Skeletal muscle satellite cell (primary cell): ENCODE measurements around the gene TPST1.
A peak's percentile ranks its signal among the peaks of the same experiment; 100 is the strongest.

ENCODE experiments used
- H3K27me3 ChIP-seq: 2 replicates; pipeline ENCODE4 v1.7.0; 2013; ENCODE audit warnings: low read length; ENCODE audit not compliant: control insufficient read depth, insufficient read depth
- H3K36me3 ChIP-seq: 2 replicates; pipeline ENCODE4 v1.7.0; 2013; ENCODE audit warnings: mild to moderate bottlenecking, control low read depth, low read length; ENCODE audit not compliant: insufficient read depth
- H3K4me1 ChIP-seq: 2 replicates; pipeline ENCODE4 v1.7.0; 2013; ENCODE audit warnings: low read length; ENCODE audit not compliant: control insufficient read depth, insufficient read depth
- H3K4me2 ChIP-seq: 2 replicates; pipeline ENCODE4 v1.7.0; 2013; ENCODE audit warnings: mild to moderate bottlenecking, low read length
- H3K4me3 ChIP-seq: 2 replicates; pipeline ENCODE4 v1.7.0; 2013; ENCODE audit warnings: low read length
- H3K9ac ChIP-seq: 2 replicates; pipeline ENCODE4 v1.7.0; 2013; ENCODE audit warnings: mild to moderate bottlenecking, low read depth, low read length, moderate library complexity
- H3K9me3 ChIP-seq: replicated peaks from 2 replicates; pipeline ENCODE4 v1.7.0; 2013; ENCODE audit warnings: mild to moderate bottlenecking, control low read depth, low read length

Gene TPST1

GRCh38 chr7:66245008-66245407, 39.9 kb downstream of the TPST1 start:
- H3K4me3 ChIP-seq, result no peak overlapping the region
- no peaks in the 10 kb centered on the region for H3K36me3 ChIP-seq
- no peaks in the 10 kb centered on the region for H3K27me3 ChIP-seq
- H3K9ac ChIP-seq, result no peak overlapping the region
- H3K4me2 ChIP-seq, result no peak overlapping the region
- H3K9me3 ChIP-seq, result no peaks in the 10 kb centered on the region
- no peaks in the 10 kb centered on the region for H3K4me1 ChIP-seq

- H3K9ac ChIP-seq, result no peak overlapping the region
- H3K4me1 ChIP-seq, result peaks cover 11% of the 10 kb centered on the region
- H3K36me3 ChIP-seq, result no peaks in the 10 kb centered on the region
- no peaks in the 10 kb centered on the region for H3K9me3 ChIP-seq
- H3K4me3 ChIP-seq, result no peak overlapping the region
- H3K27me3 ChIP-seq, result no peaks in the 10 kb centered on the region
- no peak overlapping the region for H3K4me2 ChIP-seq
Measured at GRCh38 chr7:66246554-66247171, 41.5 kb downstream of the TPST1 start.

- Histone ChIP-seq H3K9me3 (no peaks in the 10 kb centered on the region), H3K4me1 (peaks cover 11% of the 10 kb centered on the region), H3K4me2 (no peak overlapping the region), H3K36me3 (no peaks in the 10 kb centered on the region), H3K27me3 (no peaks in the 10 kb centered on the region), H3K4me3 (no peak overlapping the region), H3K9ac (no peak overlapping the region)
Measured at GRCh38 chr7:66247380-66248078, 42.4 kb downstream of the TPST1 start.

GRCh38 chr7:66250711-66251110, 45.6 kb downstream of the TPST1 start:
- no peak overlapping the region for H3K4me3 ChIP-seq
- H3K4me2 ChIP-seq, result no peak overlapping the region
- H3K4me1 ChIP-seq, result peaks cover 20% of the 10 kb centered on the region
- no peak overlapping the region for H3K9ac ChIP-seq
- H3K36me3 ChIP-seq, result no peaks in the 10 kb centered on the region
- no peaks in the 10 kb centered on the region for H3K9me3 ChIP-seq
- H3K27me3 ChIP-seq, result no peaks in the 10 kb centered on the region

GRCh38 chr7:66255534-66256100, 50.5 kb downstream of the TPST1 start:
- Histone ChIP-seq H3K36me3 (no peaks in the 10 kb centered on the region), H3K27me3 (no peaks in the 10 kb centered on the region), H3K9ac (peak overlapping the region; percentile 40), H3K4me2 (peak overlapping the region; percentile 58), H3K4me3 (peak overlapping the region; percentile 40), H3K9me3 (no peaks in the 10 kb centered on the region), H3K4me1 (peaks cover 33% of the 10 kb centered on the region)

- Histone ChIP-seq H3K27me3 (no peaks in the 10 kb centered on the region), H3K4me2 (no peak overlapping the region), H3K9me3 (no peaks in the 10 kb centered on the region), H3K4me3 (no peak overlapping the region), H3K9ac (no peak overlapping the region), H3K4me1 (peaks cover 28% of the 10 kb centered on the region), H3K36me3 (no peaks in the 10 kb centered on the region)
Measured at GRCh38 chr7:66256281-66256680, 51.1 kb downstream of the TPST1 start.

- Histone ChIP-seq H3K4me3 (no peak overlapping the region), H3K36me3 (no peaks in the 10 kb centered on the region), H3K9me3 (no peaks in the 10 kb centered on the region), H3K27me3 (no peaks in the 10 kb centered on the region), H3K9ac (no peak overlapping the region), H3K4me1 (peaks cover 27% of the 10 kb centered on the region), H3K4me2 (no peak overlapping the region)
Measured at GRCh38 chr7:66257481-66257880, 52.3 kb downstream of the TPST1 start.

GRCh38 chr7:66258409-66258808, 53.3 kb downstream of the TPST1 start:
- Histone ChIP-seq H3K9me3 (no peaks in the 10 kb centered on the region), H3K27me3 (no peaks in the 10 kb centered on the region), H3K4me1 (peaks cover 27% of the 10 kb centered on the region), H3K36me3 (no peaks in the 10 kb centered on the region), H3K4me3 (no peak overlapping the region), H3K9ac (no peak overlapping the region), H3K4me2 (no peak overlapping the region)

GRCh38 chr7:66261941-66262340, 56.8 kb downstream of the TPST1 start:
- Histone ChIP-seq H3K4me1 (peaks cover 13% of the 10 kb centered on the region), H3K27me3 (no peaks in the 10 kb centered on the region), H3K4me3 (no peak overlapping the region), H3K9ac (no peak overlapping the region), H3K36me3 (peaks cover 8% of the 10 kb centered on the region), H3K4me2 (no peak overlapping the region), H3K9me3 (peaks cover 14% of the 10 kb centered on the region)

GRCh38 chr7:66263936-66264335, 58.8 kb downstream of the TPST1 start:
- Histone ChIP-seq H3K9ac (no peak overlapping the region), H3K4me1 (peaks cover 21% of the 10 kb centered on the region), H3K36me3 (peaks cover 8% of the 10 kb centered on the region), H3K9me3 (peaks cover 14% of the 10 kb centered on the region), H3K4me2 (no peak overlapping the region), H3K27me3 (no peaks in the 10 kb centered on the region), H3K4me3 (no peak overlapping the region)

GRCh38 chr7:66265566-66265965, 60.4 kb downstream of the TPST1 start:
- Histone ChIP-seq H3K9ac (no peak overlapping the region), H3K9me3 (peaks cover 14% of the 10 kb centered on the region)

GRCh38 chr7:66267249-66267648, 62.1 kb downstream of the TPST1 start:
- peaks cover 21% of the 10 kb centered on the region for H3K4me1 ChIP-seq
- peak overlapping the region; percentile 21 for H3K9ac ChIP-seq
- peaks cover 14% of the 10 kb centered on the region for H3K9me3 ChIP-seq
- peaks cover 8% of the 10 kb centered on the region for H3K36me3 ChIP-seq
- no peaks in the 10 kb centered on the region for H3K27me3 ChIP-seq
- peak overlapping the region; percentile 67 for H3K4me2 ChIP-seq
- H3K4me3 ChIP-seq, result peak overlapping the region; percentile 18

More at GRCh38 chr7:66265566-66265965, 60.4 kb downstream of the TPST1 start:
- peaks cover 21% of the 10 kb centered on the region for H3K4me1 ChIP-seq
- H3K36me3 ChIP-seq, result peaks cover 8% of the 10 kb centered on the region
- no peak overlapping the region for H3K4me2 ChIP-seq
- no peak overlapping the region for H3K4me3 ChIP-seq
- H3K27me3 ChIP-seq, result no peaks in the 10 kb centered on the region
